OCI-LY1 (cell line): ENCODE measurements around the gene ANO4.

Source experiments
- CTCF ChIP-seq: fragments of 200-600 bp; sonication (generic), shearing (Covaris generic); IDR thresholded peaks from 2 replicates; pipeline ENCODE4 v1.5.1; 2017; ENCODE audit warnings: mild to moderate bottlenecking, antibody characterized with exemption, low read length, moderate library complexity, mixed read lengths
- EZH2 ChIP-seq: fragments of 200-600 bp; sonication (generic), shearing (Covaris generic); IDR thresholded peaks from 2 replicates; pipeline ENCODE4 v1.8.0; 2017; ENCODE audit warnings: borderline replicate concordance, mixed run types, mild to moderate bottlenecking, antibody characterized with exemption, low read length, moderate library complexity, mixed read lengths

DNA sequence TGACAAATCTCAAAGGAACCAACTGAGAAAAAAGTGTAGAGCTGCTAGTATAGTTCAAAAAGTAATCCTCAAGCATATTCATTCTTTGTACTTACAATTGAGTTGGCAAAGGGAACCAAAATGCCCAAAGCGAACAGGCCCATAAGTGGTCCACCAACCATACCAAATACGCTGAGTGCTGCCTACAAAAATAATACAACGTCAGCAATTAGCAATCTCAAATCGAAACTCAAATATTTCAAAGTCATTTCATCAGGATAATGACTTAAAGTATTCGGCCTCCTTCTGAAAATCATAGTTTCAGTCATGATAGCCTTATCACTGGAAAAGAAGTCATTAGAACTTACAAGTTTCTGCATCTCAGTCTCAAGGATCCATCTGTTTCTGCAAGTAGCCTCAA, 373.4 kb downstream of the ANO4 start:
- no peak for TF ChIP-seq CTCF
- no peak for TF ChIP-seq EZH2
